Neural cell (in vitro differentiated cells): ENCODE data around the gene MRPL1. TPM values are rescaled to one million over a fixed set of nuclear protein-coding genes. Genes with fewer than 3 reads are reported as not detected.

ENCODE experiments used
- polyA plus RNA-seq: library from polyadenylated mRNA; depleted of rRNA; stranded (reverse); fragments of >200 nt; gene quantifications from 2 replicates; pipeline ENCODE4 v1.2.3, GENCODE V29; 2014
- small RNA-seq, 3 experiments: library from RNA; depleted of rRNA; stranded (forward); fragments of <200 nt; gene quantifications; one replicate each; pipeline ENCODE3, GENCODE V24; 2012

MRPL1 gene
- polyA plus RNA-seq, 1 donor from 2014 or later: 41.9 TPM

Small RNAs within 50 kb of the gene (small RNA-seq; reads per million reads assigned to genes)
- 0 reads per million in 3 experiments for gene AC112225.1

Other genes with a start within 250 kb of the MRPL1 start
- 14.4 and 15.5 TPM in 2 replicates for gene CNOT6L, start 43.5 kb upstream of the MRPL1 start, polyA plus RNA-seq
- gene FRAS1, start 194.5 kb downstream of the MRPL1 start, polyA plus RNA-seq: 2.8 and 3.5 TPM in 2 replicates